Glomerular visceral epithelial cell (primary cell): ENCODE results near the gene MPEG1.

Experiments
- DNase-seq: peaks from one replicate; pipeline ENCODE4 v3.0.0-alpha.2; 2016; ENCODE audit errors: extremely low spot score

Gene MPEG1

GRCh38 chr11:59218893-59219292 is 6.2 kb upstream of the MPEG1 start:
- no peak for DNase-seq

- DNase-seq = no peak
These were observed 5.6 kb upstream of the MPEG1 start for GRCh38 chr11:59218319-59218718.

- no peak for DNase-seq
These were observed 4.2 kb upstream of the MPEG1 start for GRCh38 chr11:59216641-59217564.

- no peak for DNase-seq
These were observed 1.6 kb upstream of the MPEG1 start for GRCh38 chr11:59214141-59214893.

- no peak for DNase-seq
These were observed 505 bp downstream of the MPEG1 start for GRCh38 chr11:59212222-59212621.

GRCh38 chr11:59208956-59209355 is 3.8 kb downstream of the MPEG1 start:
- DNase-seq = no peak

- DNase-seq = peak; percentile 44
These were observed 4.7 kb downstream of the MPEG1 start for GRCh38 chr11:59207988-59208451.

GRCh38 chr11:59206635-59207034 is 6.1 kb downstream of the MPEG1 start:
- peak; percentile 9 for DNase-seq

- no peak for DNase-seq
These were observed 7.1 kb downstream of the MPEG1 start for GRCh38 chr11:59205648-59206047.

GRCh38 chr11:59204746-59205145 is 8.0 kb downstream of the MPEG1 start:
- no peak for DNase-seq

GRCh38 chr11:59201353-59201752 is 11.4 kb downstream of the MPEG1 start:
- no peak for DNase-seq

- no peak for DNase-seq
These were observed 12.3 kb downstream of the MPEG1 start for GRCh38 chr11:59200423-59200746.

- no peak for DNase-seq
These were observed 12.9 kb downstream of the MPEG1 start for GRCh38 chr11:59199546-59200422.

- no peak for DNase-seq
These were observed 14.0 kb downstream of the MPEG1 start for GRCh38 chr11:59198726-59199125.

GRCh38 chr11:59197991-59198390 is 14.7 kb downstream of the MPEG1 start:
- no peak for DNase-seq

- DNase-seq = no peak
These were observed 15.9 kb downstream of the MPEG1 start for GRCh38 chr11:59196777-59197176.

- DNase-seq = no peak
These were observed 17.1 kb downstream of the MPEG1 start for GRCh38 chr11:59195586-59195985.

GRCh38 chr11:59193587-59194130 is 19.1 kb downstream of the MPEG1 start:
- no peak for DNase-seq

GRCh38 chr11:59192446-59193020 is 20.2 kb downstream of the MPEG1 start:
- no peak for DNase-seq

- DNase-seq = no peak
These were observed 20.8 kb downstream of the MPEG1 start for GRCh38 chr11:59191890-59192289.

- no peak for DNase-seq
These were observed 21.6 kb downstream of the MPEG1 start for GRCh38 chr11:59191095-59191494.
